ENCODE data around the gene CTBP1.

DNA sequence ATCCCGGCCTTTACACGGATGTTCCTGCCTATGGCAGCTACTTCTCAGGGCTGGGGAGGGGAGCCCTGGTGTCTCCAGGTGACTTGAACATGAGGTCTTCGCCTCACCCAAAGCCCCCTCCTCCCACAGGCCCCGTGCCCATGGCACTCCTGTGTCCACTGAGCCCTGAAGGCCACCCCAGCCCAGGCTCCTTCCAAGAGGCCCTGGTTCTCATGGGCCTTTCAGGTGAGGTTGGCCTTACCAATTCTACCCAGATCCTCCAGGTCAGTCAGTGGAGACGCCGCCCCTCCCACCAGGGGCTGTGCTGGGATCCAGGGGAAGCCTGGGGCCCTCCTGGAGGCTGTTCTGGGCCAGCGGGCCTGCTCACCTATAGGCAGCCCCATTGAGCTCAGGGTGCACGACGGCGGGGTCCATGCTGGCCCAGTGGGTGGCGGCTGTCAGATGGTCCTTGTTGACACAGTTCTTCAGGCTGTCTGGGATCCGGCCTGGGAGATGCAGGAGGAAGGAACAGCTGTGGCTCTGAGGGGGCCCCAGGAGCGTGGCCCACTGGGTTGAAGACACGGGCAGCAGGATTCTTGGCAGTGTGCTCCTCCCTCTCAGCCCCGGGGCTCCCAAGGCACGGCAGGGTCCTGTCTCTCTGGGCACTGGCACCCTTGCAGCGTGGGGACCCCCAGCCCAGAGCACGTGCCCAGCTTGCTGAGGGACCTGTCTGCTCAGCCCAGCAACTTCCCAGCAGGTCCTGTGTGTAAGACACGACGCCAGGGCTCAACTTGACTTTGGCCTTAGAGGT lies 36.2 kb downstream of the CTBP1 start:
- TF ChIP-seq POLR2A (IDR thresholded peaks at IDR 0.05; ENCODE audit: low read length) (no peak), GATA1 (IDR thresholded peaks at IDR 0.05; ENCODE audit: low read depth, low read length) (no peak)

Data from erythroblast (primary cell).